ENCODE data around the gene SPINT2. TPM values are rescaled to one million over a fixed set of nuclear protein-coding genes. Genes with fewer than 3 reads are reported as not detected.

The SPINT2 gene
- total and polyA plus RNA-seq, 5 experiments from 2014 or later, result 49.6 to 162 (median 139) TPM

- DNase-seq (no peak), ATAC-seq (no peak)
- no peak overlapping the region for H3K4me3 Mint-ChIP-seq
- no peaks in the 10 kb centered on the region for H3K9me3 Mint-ChIP-seq
- H3K4me1 Mint-ChIP-seq, result peaks cover 6 to 9% (median 8%) of the 10 kb centered on the region in 4 donors
- peak overlapping the region in 1 of 10 donors; percentile 67 for H3K27ac Mint-ChIP-seq
- no peaks in the 10 kb centered on the region for H3K27me3 Mint-ChIP-seq
- peaks cover 0 to 24% (median 2%) of the 10 kb centered on the region in 3 donors for H3K36me3 Mint-ChIP-seq
- POLR2A ChIA-PET, result interaction anchor here (0.6 kb wide), 1 partner anchor 49 kb away, joined by 3 read pairs; no protein-coding TSS in a partner anchor
These were observed 43.8 kb downstream of the SPINT2 start for GRCh38 chr19:38308006-38308766.

DNA sequence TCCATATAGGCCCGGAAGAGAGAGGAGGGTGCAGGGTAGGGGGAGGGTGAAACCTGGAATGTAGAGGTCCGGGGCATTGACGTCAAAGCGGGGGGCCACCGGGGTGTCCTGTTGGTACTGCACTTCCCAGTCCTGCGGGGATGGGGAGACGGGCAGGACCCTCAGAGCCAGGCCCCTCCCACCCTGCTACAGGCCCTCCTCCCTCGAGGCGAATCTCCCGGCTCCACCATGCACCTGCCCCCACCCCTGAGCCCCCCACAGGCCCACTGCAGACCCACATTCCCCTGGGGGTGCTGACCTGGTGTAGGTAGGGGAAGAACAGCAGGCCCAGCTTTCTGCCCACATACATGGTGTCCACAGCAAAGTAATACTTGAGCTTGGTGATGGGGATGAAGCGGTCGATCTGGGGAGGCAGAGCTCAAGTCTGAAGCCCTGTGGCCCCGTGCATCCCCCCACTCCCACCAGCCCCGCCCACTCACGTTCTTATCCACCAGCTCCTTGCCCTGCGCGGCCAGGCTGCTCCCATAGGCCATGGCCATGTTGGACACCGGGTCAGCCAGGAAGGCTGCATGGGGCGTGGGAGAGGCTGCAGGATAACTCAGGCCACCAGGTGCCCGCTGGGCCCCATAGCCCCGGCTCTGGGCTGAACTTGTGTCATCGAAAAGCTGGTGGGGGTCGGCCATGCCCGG, 44.7 kb downstream of the SPINT2 start:
- H3K4me3 Mint-ChIP-seq, result no peak overlapping the region

DNA sequence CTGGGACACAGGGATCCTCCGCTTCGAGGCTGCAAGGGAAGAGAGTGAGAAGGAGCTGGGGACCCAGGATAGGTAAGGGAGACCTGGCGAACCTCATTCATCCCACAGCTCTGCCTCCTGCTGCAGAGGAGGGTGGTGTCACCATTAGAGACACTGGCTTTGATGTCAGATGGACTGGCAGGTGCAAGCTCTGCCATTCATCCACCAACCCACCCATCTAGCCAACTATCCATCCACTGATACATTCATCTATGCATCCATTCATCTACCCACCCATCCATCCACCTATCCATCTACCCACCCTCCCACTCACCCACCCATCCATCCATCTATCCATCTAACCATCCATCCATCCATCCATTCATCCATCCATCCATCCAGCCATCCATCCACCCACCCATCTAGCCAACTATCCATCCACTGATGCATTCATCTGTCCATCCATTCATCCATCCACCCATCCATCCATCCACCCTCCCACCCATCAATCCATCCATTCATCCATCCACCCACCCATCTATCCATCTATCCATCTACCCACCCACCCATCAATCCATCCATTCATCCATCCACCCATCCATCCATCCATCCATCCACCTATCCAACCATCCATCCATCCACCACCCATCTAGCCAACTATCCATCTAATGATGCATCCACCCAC, 45.4 kb downstream of the SPINT2 start:
- Mint-ChIP-seq H3K9me3 (no peaks in the 10 kb centered on the region), H3K27ac (no peak overlapping the region), H3K4me3 (no peak overlapping the region), H3K4me1 (peaks cover 6 to 13% (median 11%) of the 10 kb centered on the region in 4 donors), H3K27me3 (no peaks in the 10 kb centered on the region), H3K36me3 (peaks cover 0 to 24% (median 2%) of the 10 kb centered on the region in 3 donors)
- DNase-seq (no peak), ATAC-seq (no peak)
- POLR2A ChIA-PET, result no interaction called here

More for the DNA sequence above, 44.7 kb downstream of the SPINT2 start:
- H3K9me3 Mint-ChIP-seq, result no peaks in the 10 kb centered on the region
- ATAC-seq (no peak), DNase-seq (no peak)
- H3K27ac Mint-ChIP-seq, result no peak overlapping the region
- peaks cover 6 to 13% (median 11%) of the 10 kb centered on the region in 4 donors for H3K4me1 Mint-ChIP-seq
- H3K36me3 Mint-ChIP-seq, result peaks cover 0 to 24% (median 2%) of the 10 kb centered on the region in 3 donors
- POLR2A ChIA-PET, result no interaction called here
- no peaks in the 10 kb centered on the region for H3K27me3 Mint-ChIP-seq

DNA sequence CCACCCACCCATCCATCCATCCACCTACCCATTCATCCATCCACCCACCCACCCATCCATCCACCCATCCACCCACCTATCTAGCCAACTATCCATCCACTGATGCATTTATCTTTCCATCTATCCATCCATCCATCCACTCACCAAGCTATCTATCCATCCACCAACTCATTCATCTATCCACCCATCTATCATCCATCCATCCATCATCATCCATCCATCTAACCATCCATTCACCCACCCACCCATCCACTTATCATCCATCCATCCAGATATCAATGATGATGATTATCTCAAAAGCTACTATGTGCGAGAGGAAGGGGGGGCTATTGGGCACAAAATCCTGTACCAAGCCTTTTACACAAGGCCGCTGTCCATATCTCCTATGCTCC, 45.9 kb downstream of the SPINT2 start:
- peaks cover 10 to 14% (median 13%) of the 10 kb centered on the region in 4 donors for H3K4me1 Mint-ChIP-seq
- H3K4me3 Mint-ChIP-seq, result no peak overlapping the region
- no peaks in the 10 kb centered on the region for H3K9me3 Mint-ChIP-seq
- H3K27me3 Mint-ChIP-seq, result no peaks in the 10 kb centered on the region
- POLR2A ChIA-PET, result no interaction called here
- DNase-seq, result no peak
- H3K27ac Mint-ChIP-seq, result peak overlapping the region in 1 of 10 donors; percentile 67
- H3K36me3 Mint-ChIP-seq, result peaks cover 0 to 24% (median 2%) of the 10 kb centered on the region in 3 donors
- no peak for ATAC-seq

DNA sequence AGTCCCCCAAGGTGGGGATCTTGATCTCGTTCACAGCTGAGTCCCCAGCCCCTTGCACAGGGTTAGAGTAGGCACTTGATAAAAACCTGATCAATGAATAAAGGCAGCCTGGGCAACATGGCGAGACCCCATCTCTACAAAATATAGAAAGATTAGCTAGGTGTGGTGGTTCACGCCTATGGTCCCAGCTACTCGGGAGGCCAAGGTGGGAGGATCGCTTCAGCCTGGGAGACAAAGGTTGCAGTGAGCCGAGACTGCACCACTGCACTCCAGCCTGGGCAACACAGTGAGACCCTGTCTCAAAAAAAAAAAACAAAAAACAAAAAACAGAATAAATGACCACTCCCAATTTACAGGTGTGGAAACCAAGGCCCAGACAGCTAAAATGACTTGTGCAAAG, 46.6 kb downstream of the SPINT2 start:
- Mint-ChIP-seq H3K27ac (peak overlapping the region in 1 of 10 donors; percentile 28), H3K36me3 (peaks cover 0 to 21% (median 2%) of the 10 kb centered on the region in 3 donors), H3K9me3 (no peaks in the 10 kb centered on the region), H3K4me3 (no peak overlapping the region), H3K4me1 (peaks cover 12 to 15% (median 14%) of the 10 kb centered on the region in 4 donors), H3K27me3 (no peaks in the 10 kb centered on the region)
- ATAC-seq (no peak), DNase-seq (no peak)
- POLR2A ChIA-PET, result no interaction called here

- DNase-seq (peak; percentile 90 to 97 (median 94)), ATAC-seq (peak; percentile 88)
- POLR2A ChIA-PET, result interaction anchor here (0.7 to 1.4 kb wide), 4 partner anchors 20 to 998 kb away, joined by 3 to 11 read pairs (median 4); partner anchors contain the start of genes CATSPERG, PSMD8 and SPINT2
- Mint-ChIP-seq H3K36me3 (no peaks in the 10 kb centered on the region), H3K9me3 (no peaks in the 10 kb centered on the region), H3K27me3 (no peaks in the 10 kb centered on the region), H3K4me3 (peak within 1 kb of the TSS; percentile 79 to 94 (median 90)), H3K27ac (peak within 1 kb of the TSS; percentile 91 to 98 (median 94)), H3K4me1 (peaks cover 18 to 54% (median 42%) of the 10 kb centered on the region in 4 donors)
These were observed 51.5 kb downstream of the SPINT2 start, which contains the start of gene YIF1B for GRCh38 chr19:38315657-38316476. YIF1B (minus strand) TSS chr19:38315947; CDS start chr19:38315917, 30 bp downstream.

GRCh38 chr19:38316477-38317067, 52.2 kb downstream of the SPINT2 start:
- H3K27ac Mint-ChIP-seq, result peak overlapping the region; percentile 91 to 98 (median 94)
- no peaks in the 10 kb centered on the region for H3K27me3 Mint-ChIP-seq
- H3K9me3 Mint-ChIP-seq, result no peaks in the 10 kb centered on the region
- no peaks in the 10 kb centered on the region for H3K36me3 Mint-ChIP-seq
- POLR2A ChIA-PET, result interaction anchor here (0.6 to 1.4 kb wide), 3 partner anchors 17 to 41 kb away, joined by 3 to 5 read pairs (median 4); partner anchors contain the start of gene CATSPERG
- peak overlapping the region; percentile 79 to 94 (median 90) for H3K4me3 Mint-ChIP-seq
- peaks cover 22 to 60% (median 47%) of the 10 kb centered on the region in 4 donors for H3K4me1 Mint-ChIP-seq
- ATAC-seq, result peak; percentile 10 to 26
- DNase-seq, result no peak

GRCh38 chr19:38317104-38317612, 52.8 kb downstream of the SPINT2 start:
- POLR2A ChIA-PET, result interaction anchor here (0.6 to 1.4 kb wide), 4 partner anchors 16 to 1089 kb away, joined by 3 to 5 read pairs (median 4); partner anchors contain the start of gene CATSPERG
- no peaks in the 10 kb centered on the region for H3K36me3 Mint-ChIP-seq

DNA sequence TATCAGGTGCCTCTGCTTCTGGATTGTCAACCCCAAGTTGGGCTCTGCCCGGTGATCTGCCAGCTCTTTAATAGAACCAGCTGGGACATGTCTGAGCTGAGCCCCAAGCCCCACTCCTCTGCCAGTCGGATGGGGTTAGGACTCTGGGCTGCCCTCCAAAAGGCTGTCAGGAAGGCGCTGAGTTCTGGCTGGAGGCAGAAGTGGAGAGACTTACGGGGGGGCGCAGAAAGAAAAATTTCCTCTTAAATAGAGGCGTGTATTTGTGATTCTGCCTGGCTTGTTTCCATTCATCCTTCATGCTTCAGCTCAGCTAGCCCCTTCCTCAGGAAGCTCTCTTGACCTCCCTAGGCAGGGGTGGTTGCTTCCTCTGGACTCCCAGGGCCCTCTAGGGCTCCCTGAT, 54.3 kb downstream of the SPINT2 start:
- ATAC-seq (no peak), DNase-seq (no peak)
- Mint-ChIP-seq H3K4me1 (peaks cover 15 to 61% (median 57%) of the 10 kb centered on the region in 4 donors), H3K9me3 (no peaks in the 10 kb centered on the region), H3K27me3 (no peaks in the 10 kb centered on the region), H3K36me3 (no peaks in the 10 kb centered on the region), H3K4me3 (peak overlapping the region; percentile 55 to 91 (median 84)), H3K27ac (peak overlapping the region in 8 of 10 donors; percentile 24 to 86 (median 69))
- POLR2A ChIA-PET, result interaction anchor here (0.5 to 1.4 kb wide), 6 partner anchors 14 to 412 kb away, joined by 3 to 4 read pairs (median 3); partner anchors contain the start of genes CATSPERG, PSMD8, SIPA1L3 and WDR87

More at GRCh38 chr19:38317104-38317612, 52.8 kb downstream of the SPINT2 start:
- peak overlapping the region; percentile 79 to 94 (median 90) for H3K4me3 Mint-ChIP-seq
- peak overlapping the region; percentile 91 to 98 (median 94) for H3K27ac Mint-ChIP-seq
- ATAC-seq (no peak), DNase-seq (peak in 5 of 10 donors; percentile 23 to 37 (median 29))
- no peaks in the 10 kb centered on the region for H3K27me3 Mint-ChIP-seq
- peaks cover 22 to 64% (median 53%) of the 10 kb centered on the region in 4 donors for H3K4me1 Mint-ChIP-seq
- no peaks in the 10 kb centered on the region for H3K9me3 Mint-ChIP-seq

- no peaks in the 10 kb centered on the region for H3K9me3 Mint-ChIP-seq
- POLR2A ChIA-PET, result interaction anchor here (0.6 to 1.3 kb wide), 5 partner anchors 55 to 413 kb away, joined by 3 to 4 read pairs (median 3); partner anchors contain the start of genes PSMD8 and WDR87
- ATAC-seq (peak in 1 of 2 donors; percentile 21), DNase-seq (peak; percentile 3 to 70 (median 33))
- H3K4me3 Mint-ChIP-seq, result peak within 1 kb of the TSS; percentile 81 to 91 (median 86)
- peak within 1 kb of the TSS; percentile 24 to 88 (median 75) for H3K27ac Mint-ChIP-seq
- H3K27me3 Mint-ChIP-seq, result no peaks in the 10 kb centered on the region
- H3K36me3 Mint-ChIP-seq, result peaks cover 0 to 4% (median 0%) of the 10 kb centered on the region in 3 donors
- peaks cover 13 to 58% (median 55%) of the 10 kb centered on the region in 4 donors for H3K4me1 Mint-ChIP-seq
These were observed 55.3 kb downstream of the SPINT2 start, which contains the start of gene KCNK6 for GRCh38 chr19:38319421-38320258. KCNK6 (plus strand) TSS chr19:38319845; CDS start chr19:38319951, 106 bp downstream.

All from naive thymus-derived CD8-positive, alpha-beta T cell (primary cell).